ENCODE measurements around the gene ENKD1. TPM values are rescaled to one million over a fixed set of nuclear protein-coding genes. Genes with fewer than 3 reads are reported as not detected.

ENKD1 gene
- total and polyA plus RNA-seq, 10 of the 15 experiments (the other 5 are each of a cell fraction or from before 2014, with no cell fraction given): 0.19 to 8.1 (median 2.8) TPM

GRCh38 chr16:67667817-67668494, 1.4 kb upstream of the ENKD1 start (continued):
- TF ChIP-seq CBX3 (IDR thresholded peaks at IDR 0.05; ENCODE audit: borderline replicate concordance, low read depth): no peak
- TF ChIP-seq STAT1 (conservative IDR thresholded peaks at IDR 0.05): 0 out of 2 replicates have a peak, but pooled peaks have one; percentile 36
- 0 out of 2 replicates have a peak, but pooled peaks have one; percentile 21 for TF ChIP-seq EED (IDR thresholded peaks at IDR 0.05; ENCODE audit: low read depth)
- TF ChIP-seq TCF12 (IDR thresholded peaks at IDR 0.05; ENCODE audit: low read depth, low read length): 0 out of 2 replicates have a peak, but pooled peaks have one; percentile 15
- TF ChIP-seq NFYB (IDR thresholded peaks at IDR 0.05; ENCODE audit: insufficient read depth, low read depth, low read length): no peak
- TF ChIP-seq ZNF687 (IDR thresholded peaks at IDR 0.05): peak; percentile 33; the same call in 1 of the 2 replicates
- TF ChIP-seq NBN (IDR thresholded peaks at IDR 0.05): peak; percentile 56; the same call in 1 of the 2 replicates
- 0 out of 2 replicates have a peak, but pooled peaks have one; percentile 11 for TF ChIP-seq LARP7 (IDR thresholded peaks at IDR 0.05)
- TF ChIP-seq, protein P1, sequence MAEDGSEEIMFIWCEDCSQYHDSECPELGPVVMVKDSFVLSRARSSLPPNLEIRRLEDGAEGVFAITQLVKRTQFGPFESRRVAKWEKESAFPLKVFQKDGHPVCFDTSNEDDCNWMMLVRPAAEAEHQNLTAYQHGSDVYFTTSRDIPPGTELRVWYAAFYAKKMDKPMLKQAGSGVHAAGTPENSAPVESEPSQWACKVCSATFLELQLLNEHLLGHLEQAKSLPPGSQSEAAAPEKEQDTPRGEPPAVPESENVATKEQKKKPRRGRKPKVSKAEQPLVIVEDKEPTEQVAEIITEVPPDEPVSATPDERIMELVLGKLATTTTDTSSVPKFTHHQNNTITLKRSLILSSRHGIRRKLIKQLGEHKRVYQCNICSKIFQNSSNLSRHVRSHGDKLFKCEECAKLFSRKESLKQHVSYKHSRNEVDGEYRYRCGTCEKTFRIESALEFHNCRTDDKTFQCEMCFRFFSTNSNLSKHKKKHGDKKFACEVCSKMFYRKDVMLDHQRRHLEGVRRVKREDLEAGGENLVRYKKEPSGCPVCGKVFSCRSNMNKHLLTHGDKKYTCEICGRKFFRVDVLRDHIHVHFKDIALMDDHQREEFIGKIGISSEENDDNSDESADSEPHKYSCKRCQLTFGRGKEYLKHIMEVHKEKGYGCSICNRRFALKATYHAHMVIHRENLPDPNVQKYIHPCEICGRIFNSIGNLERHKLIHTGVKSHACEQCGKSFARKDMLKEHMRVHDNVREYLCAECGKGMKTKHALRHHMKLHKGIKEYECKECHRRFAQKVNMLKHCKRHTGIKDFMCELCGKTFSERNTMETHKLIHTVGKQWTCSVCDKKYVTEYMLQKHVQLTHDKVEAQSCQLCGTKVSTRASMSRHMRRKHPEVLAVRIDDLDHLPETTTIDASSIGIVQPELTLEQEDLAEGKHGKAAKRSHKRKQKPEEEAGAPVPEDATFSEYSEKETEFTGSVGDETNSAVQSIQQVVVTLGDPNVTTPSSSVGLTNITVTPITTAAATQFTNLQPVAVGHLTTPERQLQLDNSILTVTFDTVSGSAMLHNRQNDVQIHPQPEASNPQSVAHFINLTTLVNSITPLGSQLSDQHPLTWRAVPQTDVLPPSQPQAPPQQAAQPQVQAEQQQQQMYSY (CRISPR knock-in tag; IDR thresholded peaks at IDR 0.05): no peak

Data from GM12878 (cell line).